Progenitor cell of endocrine pancreas (in vitro differentiated cells): Measurements from ENCODE around the gene B4GALT3. TPM values are rescaled to one million over a fixed set of nuclear protein-coding genes. Genes with fewer than 3 reads are reported as not detected.

Source experiments
- DNase-seq: peaks from one replicate; pipeline ENCODE4 v3.0.0; 2021; ENCODE audit warnings: low spot score; ENCODE audit not compliant: unreplicated experiment
- H3K27ac Mint-ChIP-seq: 2 replicates; pipeline ENCODE4 v1.8.0; 2021; ENCODE audit warnings: mild to moderate bottlenecking, moderate library complexity, mixed read lengths
- H3K27me3 Mint-ChIP-seq: 2 replicates; pipeline ENCODE4 v1.8.0; 2021; ENCODE audit warnings: mixed read lengths
- H3K36me3 Mint-ChIP-seq: 2 replicates; pipeline ENCODE4 v1.8.0; 2022; ENCODE audit warnings: mixed read lengths; ENCODE audit not compliant: insufficient read depth
- H3K4me1 Mint-ChIP-seq: 2 replicates; pipeline ENCODE4 v1.8.0; 2021; ENCODE audit warnings: low read depth, mixed read lengths
- H3K4me3 Mint-ChIP-seq: 2 replicates; pipeline ENCODE4 v1.8.0; 2021; ENCODE audit warnings: low read depth, mild to moderate bottlenecking, moderate library complexity, mixed read lengths
- H3K9me3 Mint-ChIP-seq: 2 replicates; pipeline ENCODE4 v1.8.0; 2021; ENCODE audit warnings: low read depth, mixed read lengths
- total RNA-seq: library from RNA; stranded (reverse); gene quantifications from 2 replicates; pipeline ENCODE4 v1.2.1, GENCODE V29; 2021
- TF ChIP-seq, protein P1 (sequence below): fragments of 200-600 bp; sonication (generic); IDR thresholded peaks from one replicate; pipeline ENCODE4 v1.5.0; 2021; ENCODE audit warnings: antibody characterized with exemption, mild to moderate bottlenecking; ENCODE audit not compliant: unreplicated experiment

Gene B4GALT3
- total RNA-seq, 1 donor from 2014 or later, result 45.9 TPM

DNA sequence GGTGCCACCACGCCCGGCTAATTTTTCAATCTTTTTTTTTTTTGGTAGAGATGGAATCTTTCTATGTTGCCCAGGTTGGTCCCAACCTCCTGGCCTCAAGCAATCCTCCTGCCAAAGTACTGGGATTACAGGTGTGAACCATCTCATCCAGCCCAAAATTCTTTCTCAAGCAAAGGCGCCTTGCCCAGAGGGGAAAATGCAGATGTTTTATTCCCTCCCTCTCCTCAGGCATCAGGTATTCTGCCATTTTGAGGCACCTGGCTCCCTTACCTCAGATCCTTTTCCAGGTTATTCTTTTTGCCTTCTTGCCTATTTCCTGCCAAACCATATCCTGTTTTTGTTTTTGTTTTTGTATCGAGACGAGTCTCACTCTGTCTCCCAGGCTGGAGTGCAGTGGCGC lies 11.1 kb upstream of the B4GALT3 start:
- no peak overlapping the region for H3K4me3 Mint-ChIP-seq
- H3K36me3 Mint-ChIP-seq, result no peaks in the 10 kb centered on the region
- H3K27ac Mint-ChIP-seq, result no peak overlapping the region
- peaks cover 4% of the 10 kb centered on the region for H3K27me3 Mint-ChIP-seq
- DNase-seq, result no peak
- TF ChIP-seq, protein P1, sequence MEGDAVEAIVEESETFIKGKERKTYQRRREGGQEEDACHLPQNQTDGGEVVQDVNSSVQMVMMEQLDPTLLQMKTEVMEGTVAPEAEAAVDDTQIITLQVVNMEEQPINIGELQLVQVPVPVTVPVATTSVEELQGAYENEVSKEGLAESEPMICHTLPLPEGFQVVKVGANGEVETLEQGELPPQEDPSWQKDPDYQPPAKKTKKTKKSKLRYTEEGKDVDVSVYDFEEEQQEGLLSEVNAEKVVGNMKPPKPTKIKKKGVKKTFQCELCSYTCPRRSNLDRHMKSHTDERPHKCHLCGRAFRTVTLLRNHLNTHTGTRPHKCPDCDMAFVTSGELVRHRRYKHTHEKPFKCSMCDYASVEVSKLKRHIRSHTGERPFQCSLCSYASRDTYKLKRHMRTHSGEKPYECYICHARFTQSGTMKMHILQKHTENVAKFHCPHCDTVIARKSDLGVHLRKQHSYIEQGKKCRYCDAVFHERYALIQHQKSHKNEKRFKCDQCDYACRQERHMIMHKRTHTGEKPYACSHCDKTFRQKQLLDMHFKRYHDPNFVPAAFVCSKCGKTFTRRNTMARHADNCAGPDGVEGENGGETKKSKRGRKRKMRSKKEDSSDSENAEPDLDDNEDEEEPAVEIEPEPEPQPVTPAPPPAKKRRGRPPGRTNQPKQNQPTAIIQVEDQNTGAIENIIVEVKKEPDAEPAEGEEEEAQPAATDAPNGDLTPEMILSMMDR, result no peak
- H3K4me1 Mint-ChIP-seq, result peaks cover 2% of the 10 kb centered on the region
- H3K9me3 Mint-ChIP-seq, result no peaks in the 10 kb centered on the region

DNA sequence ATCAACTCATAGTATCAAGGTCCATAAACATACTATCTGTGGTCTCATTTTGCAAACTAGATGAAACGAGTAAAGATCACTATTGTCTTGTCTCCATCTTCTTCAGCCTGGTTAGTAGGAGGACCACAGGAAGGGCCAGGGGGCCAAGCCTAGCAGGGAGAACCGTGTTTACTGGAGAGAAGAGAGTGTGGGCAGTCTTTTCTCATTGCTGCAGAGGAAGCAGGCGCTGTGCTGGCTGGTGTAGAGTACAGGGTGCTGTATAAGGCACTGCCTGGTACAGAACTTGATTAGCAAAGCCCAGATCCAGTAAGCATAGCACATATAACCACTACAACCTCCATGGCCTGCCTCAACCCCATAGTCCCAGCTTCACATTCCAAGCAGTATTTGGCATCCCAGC lies 10.0 kb upstream of the B4GALT3 start:
- TF ChIP-seq, protein P1, result no peak
- H3K4me1 Mint-ChIP-seq, result no peaks in the 10 kb centered on the region
- no peaks in the 10 kb centered on the region for H3K36me3 Mint-ChIP-seq
- no peak overlapping the region for H3K4me3 Mint-ChIP-seq
- DNase-seq, result no peak
- peaks cover 4% of the 10 kb centered on the region for H3K27me3 Mint-ChIP-seq
- H3K27ac Mint-ChIP-seq, result no peak overlapping the region
- no peaks in the 10 kb centered on the region for H3K9me3 Mint-ChIP-seq

DNA sequence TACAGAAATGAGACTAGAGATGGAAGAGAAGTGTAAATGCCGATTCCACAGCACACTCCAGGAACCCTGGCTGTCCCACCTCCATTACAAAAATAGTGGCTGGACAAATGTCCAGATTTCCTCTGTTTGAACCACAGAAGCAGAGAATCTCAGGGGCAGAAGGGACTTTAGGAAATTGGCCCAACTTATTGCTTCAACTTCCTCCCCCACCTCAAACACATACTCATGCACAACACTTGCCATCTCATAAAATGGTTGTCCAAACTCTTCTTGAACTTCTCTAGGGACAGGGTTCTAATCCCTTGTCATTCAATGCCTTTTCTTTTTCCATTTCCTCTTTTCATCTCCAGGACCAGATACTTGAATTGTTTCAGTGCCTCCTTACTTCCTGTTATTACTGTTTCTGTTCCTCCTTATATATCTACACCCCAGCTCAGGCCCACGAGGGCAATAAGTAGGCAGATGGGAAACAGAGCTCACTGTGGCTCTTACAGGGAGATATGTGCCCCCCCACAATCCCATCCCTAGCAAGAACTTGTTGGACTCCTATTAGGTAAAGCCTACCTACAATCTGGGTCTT lies 8.5 kb upstream of the B4GALT3 start:
- H3K27ac Mint-ChIP-seq, result no peak overlapping the region
- DNase-seq, result no peak
- H3K9me3 Mint-ChIP-seq, result no peaks in the 10 kb centered on the region
- H3K4me1 Mint-ChIP-seq, result no peaks in the 10 kb centered on the region
- peaks cover 4% of the 10 kb centered on the region for H3K27me3 Mint-ChIP-seq
- H3K36me3 Mint-ChIP-seq, result no peaks in the 10 kb centered on the region
- H3K4me3 Mint-ChIP-seq, result no peak overlapping the region
- TF ChIP-seq, protein P1, result no peak

DNA sequence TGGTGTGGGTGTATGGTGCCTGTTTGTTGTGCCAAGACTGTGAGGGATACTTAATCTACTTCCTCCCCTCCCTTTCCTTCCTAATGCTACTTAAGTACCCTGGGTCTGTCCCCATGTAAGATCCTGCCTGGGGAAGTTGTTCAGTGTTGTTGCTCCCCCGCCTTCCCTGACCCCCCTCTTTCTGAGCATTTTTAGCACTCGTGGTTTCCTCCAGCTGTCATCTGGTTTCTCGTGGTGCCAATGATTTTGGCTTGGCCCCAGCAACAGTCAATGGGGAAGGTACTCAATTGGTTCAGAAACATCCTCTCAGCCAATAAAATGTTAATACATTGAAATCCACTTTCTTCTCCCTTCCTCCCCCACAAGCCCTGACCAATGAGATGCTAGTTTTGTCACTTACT lies 8.0 kb upstream of the B4GALT3 start:
- Mint-ChIP-seq H3K4me3 (no peak overlapping the region), H3K36me3 (no peaks in the 10 kb centered on the region), H3K9me3 (no peaks in the 10 kb centered on the region), H3K4me1 (no peaks in the 10 kb centered on the region), H3K27me3 (peaks cover 4% of the 10 kb centered on the region), H3K27ac (no peak overlapping the region)
- no peak for DNase-seq
- TF ChIP-seq, protein P1, result no peak

DNA sequence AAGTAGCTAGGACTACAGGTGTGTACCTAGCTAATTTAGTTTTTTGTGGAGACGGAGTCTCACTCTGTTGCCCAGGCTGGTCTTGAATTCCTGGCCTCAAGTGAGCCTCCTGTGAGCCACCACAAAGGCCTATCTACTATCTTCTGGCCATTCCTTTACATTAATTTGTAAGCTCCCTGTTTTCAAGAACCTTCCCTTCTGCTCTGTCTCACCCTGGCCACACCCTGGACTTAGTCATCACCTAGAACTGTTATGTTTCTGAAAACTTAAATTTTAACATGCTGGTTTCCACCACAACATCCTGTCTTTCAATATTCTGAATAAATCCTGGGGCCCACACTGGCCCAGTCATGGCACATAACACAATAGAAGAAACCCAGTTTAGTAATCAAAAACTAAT lies 4.9 kb upstream of the B4GALT3 start:
- Mint-ChIP-seq H3K27me3 (peaks cover 4% of the 10 kb centered on the region), H3K4me1 (peaks cover 8% of the 10 kb centered on the region), H3K36me3 (no peaks in the 10 kb centered on the region), H3K27ac (no peak overlapping the region), H3K4me3 (no peak overlapping the region), H3K9me3 (no peaks in the 10 kb centered on the region)
- DNase-seq, result no peak
- TF ChIP-seq, protein P1, result no peak
